Fibroblast of skin of back (primary cell): ENCODE data around the gene SFXN3.

Source experiments
- DNase-seq: peaks from one replicate; pipeline ENCODE4 v3.0.0-alpha.2; 2013

Gene SFXN3

DNA sequence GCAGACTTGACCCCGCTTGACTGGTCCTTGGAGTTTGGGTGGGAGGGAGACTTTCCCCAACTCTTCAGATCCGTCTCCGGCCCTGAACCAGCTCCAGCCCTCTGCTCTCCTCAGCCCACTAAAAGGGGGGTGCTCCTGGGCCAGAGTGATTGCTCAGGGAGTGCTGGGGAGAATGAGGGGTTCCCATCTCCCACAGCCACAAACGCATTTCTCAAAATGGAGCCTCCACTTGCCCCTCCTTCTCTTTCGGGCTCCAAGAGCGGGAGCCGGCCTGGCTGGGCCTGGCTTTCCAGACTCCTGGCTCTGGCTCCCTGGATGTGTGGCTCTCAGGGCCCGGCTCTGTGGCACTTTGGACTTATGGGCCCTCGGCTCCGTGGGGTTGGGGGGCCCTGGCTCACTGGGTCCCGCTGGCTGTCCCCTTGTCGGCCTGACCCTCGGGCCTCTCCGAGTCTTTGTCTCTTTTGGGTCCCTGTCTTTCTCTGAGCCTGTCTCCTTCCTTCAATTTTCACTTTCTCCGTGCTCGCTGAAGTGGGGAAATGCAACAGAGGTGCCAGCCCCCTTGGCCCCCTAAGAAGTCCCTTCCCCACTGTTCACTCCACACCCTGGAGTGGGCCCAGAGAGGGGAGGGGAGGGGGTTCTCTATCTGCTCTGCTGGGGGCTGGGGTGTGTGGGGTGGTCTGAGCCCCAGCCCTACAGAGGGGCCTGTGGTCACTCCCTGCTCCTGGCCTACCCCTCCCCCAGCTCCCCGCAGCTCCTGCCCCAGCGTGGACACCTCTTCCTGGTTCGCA is 30.7 kb upstream of the SFXN3 start:
- DNase-seq, result peak; percentile 29

DNA sequence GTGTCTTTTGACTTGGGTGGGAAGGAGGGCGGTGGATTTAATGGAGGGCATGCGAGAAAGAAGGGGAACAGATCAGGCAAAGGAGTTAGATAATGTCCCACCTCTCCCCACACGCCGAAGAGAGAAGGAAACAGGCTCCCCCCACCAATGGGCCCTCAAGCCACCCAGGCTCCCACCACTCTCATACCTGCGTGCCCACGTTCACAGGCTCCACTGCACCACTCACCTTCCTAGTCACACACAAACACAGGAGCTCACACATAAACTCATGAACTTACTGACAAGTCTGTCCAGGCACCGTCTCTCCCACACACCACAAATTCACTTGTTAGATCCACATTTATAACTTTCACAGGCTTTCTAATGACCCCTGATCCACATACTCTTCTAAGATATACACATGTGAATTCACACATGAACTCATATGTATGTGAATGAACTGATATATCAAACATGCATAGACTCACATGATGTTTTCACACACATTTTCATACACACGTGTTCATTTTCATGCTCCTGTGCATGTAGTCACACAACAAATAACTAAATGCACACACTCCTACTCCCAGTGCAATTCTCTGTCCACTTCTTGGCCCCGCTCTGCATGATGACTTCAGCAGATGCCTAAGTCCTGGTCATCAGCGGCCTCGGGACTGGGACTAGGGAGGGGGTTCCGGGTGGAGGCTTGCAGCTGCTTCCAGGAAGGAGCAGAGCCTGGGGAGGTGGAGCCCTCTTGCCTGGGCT is 29.9 kb upstream of the SFXN3 start:
- peak; percentile 88 for DNase-seq

DNA sequence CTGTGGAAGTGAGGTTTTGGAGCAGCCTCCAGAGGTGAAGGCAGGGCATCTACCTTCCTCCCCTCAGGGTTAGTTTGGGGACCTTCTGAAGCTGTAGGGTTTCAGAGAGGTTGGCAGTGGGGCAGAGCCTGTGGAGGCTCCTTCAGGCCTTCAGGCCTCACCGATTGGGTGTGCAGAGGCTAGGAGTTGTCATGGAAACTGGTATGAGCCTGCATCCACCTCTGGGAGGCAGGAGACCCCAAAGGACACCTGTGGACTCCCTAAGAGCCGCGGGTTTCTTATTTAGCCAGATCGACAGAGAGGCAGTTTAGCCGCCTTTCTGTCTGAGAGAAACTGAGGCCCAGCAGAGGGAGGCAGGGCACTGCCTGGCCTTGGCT is 29.4 kb upstream of the SFXN3 start:
- DNase-seq, result no peak

DNA sequence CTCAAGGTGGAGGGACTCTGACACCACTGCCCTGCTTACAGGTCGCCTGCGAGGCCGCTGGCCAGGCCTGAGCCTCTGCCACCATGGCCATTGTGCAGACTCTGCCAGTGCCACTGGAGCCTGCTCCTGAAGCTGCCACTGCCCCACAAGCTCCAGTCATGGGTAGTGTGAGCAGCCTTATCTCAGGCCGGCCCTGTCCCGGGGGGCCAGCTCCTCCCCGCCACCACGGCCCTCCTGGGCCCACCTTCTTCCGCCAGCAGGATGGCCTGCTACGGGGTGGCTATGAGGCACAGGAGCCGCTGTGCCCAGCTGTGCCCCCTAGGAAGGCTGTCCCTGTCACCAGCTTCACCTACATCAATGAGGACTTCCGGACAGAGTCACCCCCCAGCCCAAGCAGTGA is 28.6 kb upstream of the SFXN3 start:
- DNase-seq, result no peak

DNA sequence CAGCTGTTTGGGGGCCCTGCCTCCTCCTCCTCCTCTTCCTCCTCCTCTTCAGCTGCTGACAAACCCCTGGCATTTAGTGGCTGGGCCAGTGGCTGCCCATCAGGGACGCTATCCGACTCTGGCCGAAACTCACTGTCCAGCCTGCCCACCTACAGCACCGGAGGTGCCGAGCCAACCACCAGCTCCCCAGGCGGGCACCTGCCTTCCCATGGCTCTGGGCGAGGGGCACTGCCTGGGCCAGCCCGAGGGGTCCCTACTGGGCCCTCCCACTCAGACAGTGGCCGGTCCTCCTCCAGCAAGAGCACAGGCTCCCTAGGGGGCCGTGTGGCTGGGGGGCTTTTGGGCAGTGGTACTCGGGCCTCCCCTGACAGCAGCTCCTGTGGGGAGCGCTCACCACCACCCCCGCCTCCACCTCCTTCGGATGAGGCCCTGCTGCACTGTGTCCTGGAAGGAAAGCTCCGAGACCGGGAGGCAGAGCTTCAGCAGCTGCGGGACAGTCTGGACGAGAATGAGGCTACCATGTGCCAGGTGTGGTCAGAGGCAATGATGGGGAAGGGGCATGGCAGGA is 27.3 kb upstream of the SFXN3 start:
- no peak for DNase-seq

DNA sequence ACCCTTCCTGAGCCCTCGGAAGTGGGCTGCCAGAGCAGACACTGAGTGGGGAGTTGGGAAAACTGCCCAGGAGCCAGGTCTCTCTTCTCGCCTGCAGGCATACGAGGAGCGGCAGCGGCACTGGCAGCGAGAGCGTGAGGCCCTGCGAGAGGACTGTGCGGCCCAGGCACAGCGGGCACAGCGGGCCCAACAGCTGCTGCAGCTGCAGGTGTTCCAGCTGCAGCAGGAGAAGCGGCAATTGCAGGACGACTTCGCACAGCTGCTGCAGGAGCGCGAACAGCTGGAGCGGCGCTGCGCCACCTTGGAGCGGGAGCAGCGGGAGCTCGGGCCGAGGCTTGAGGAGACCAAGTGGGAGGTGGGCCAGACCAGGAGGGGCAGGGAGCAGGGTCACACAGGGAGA is 25.7 kb upstream of the SFXN3 start:
- no peak for DNase-seq

DNA sequence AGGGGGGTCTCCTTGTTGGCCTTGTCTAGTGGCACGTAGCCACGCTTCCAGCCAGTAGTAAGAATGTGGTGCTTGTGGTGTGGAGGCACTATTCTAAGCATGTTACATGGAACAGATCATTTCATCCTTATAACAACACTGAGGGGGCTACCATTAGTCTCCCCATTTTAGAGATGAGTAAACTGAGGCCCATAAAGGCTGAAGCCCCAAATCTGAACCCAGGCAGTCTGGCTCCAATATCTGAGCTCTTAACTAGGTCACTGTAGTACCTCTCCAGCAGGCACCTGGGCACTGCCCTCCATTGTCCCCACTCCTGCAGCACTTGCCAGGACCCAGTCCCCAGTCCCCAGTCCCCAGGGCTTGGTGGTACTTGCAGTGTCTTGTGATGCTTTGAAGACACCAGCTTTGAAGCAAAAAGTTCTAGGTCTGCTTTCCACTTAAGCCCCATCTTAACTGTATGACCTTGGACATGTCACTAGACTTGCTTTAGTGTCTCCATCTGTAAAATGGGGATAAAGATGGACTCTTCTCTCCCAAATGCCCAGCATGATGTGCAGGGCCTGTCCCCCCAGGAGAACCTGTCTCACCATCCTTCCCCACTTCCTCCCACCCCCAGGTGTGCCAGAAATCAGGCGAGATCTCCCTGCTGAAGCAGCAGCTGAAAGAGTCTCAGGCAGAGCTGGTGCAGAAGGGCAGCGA is 25.0 kb upstream of the SFXN3 start:
- DNase-seq, result no peak

DNA sequence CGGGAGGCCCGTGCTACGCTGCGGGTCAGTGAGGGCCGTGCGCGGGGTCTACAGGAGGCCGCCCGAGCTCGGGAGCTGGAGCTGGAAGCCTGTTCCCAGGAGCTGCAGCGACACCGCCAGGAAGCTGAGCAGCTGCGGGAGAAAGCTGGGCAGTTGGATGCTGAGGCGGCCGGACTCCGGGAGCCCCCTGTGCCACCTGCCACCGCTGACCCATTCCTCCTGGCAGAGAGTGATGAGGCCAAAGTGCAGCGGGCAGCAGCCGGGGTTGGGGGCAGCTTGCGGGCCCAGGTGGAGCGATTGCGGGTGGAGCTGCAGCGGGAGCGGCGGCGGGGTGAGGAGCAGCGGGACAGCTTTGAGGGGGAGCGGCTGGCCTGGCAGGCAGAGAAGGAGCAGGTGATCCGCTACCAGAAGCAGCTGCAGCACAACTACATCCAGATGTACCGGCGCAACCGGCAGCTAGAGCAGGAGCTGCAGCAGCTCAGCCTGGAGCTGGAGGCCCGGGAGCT is 24.4 kb upstream of the SFXN3 start:
- DNase-seq, result no peak

DNA sequence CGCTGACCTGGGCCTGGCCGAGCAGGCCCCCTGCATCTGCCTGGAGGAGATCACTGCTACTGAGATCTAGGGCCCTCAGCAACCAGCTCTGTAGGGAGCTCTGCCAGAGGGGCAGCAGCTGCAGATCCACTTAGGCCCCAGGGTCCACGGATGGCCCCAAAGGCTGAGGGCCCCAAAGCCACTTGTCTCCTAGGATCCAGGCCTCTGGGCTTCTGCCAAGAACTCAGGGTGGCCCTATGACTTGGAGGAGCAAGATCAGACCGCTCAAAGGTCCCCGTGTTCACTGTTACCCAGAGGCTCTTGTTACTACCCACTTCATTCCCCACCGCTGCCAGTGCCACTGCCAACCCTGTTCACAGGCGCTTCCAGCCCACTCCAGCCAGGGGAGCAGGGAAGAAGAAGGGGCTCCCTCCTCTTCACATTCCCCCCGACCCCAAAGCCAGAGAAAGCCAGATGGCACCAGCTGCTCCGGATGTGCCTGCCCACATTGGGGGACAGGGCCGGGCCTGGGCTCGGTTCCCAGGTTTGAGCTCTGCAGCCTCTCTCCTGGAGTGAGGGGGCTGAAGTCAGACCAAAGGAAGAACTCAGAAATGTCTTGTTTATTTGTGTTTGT is 23.8 kb upstream of the SFXN3 start:
- DNase-seq, result no peak

DNA sequence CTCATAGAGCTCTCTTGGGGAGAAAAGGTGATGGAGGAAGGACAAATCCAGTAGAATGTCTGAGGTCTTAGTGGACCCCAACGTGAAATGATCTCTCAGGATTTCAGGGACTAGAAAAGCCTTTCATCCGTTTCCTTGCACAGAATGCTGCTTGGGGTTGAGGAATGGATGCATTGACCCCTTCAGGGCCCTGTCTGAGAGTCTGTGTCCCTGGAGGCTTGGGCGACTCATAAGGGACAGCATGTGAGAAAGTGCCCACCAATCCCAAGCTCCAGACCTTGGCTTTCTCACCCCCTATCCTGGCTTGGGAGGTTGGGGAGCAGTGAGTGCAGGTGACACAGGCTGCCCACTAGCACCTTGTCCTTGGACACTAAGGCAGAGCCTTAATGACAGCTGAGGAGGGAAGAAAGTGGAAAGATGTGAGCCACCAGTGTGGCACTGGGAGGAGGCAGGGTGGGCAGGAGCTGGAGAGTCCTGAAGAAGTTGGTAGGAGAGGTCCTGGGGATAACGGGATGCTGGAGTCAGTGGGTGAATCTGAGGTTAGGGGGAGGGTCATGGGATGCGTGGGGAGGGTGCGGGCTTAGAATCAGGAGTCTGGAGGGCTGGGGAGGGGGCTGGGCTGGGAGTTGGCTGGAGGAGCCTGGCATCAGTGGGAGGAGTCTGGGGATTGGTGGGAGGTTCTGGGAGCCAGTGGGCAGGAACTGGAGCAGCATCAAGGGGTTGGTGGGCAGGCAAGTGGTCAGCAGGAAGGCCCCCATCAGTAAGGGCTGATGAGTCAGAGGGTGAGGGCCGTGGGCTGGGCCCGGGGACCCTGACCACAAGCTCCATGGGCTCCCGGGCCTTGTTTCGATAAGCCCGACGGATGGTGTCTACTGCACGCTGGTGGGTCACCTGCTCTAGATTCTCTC is 22.9 kb upstream of the SFXN3 start:
- peak; percentile 60 for DNase-seq

DNA sequence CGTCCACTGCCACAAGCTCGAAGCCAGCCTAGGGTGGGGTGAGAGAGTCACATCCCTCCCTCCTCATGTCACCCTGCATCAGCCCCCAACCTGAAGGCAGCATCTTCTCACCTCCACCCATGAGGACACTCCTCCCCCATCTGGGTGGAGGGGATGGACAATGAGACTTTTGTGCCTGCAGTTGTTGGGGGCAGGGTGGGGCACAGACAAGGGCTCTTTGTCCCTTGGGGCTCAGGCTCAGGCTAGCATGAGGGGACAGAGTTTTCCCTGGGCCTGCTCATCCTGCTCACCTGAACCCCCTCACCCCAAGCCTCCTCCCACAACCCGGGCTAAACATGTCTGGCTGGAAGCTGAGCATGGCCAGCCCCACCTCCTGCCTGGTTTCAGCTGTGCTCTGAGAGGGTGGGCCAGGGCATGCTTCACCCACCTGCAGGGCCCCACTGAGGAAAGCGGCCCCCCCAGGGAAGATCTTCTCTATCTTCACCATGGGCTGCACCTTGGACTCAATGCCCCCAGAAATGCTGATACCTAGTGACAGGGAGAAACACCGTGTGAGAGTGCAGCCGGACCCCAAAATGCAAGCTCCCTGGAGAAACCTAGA is 22.1 kb upstream of the SFXN3 start:
- DNase-seq, result no peak

DNA sequence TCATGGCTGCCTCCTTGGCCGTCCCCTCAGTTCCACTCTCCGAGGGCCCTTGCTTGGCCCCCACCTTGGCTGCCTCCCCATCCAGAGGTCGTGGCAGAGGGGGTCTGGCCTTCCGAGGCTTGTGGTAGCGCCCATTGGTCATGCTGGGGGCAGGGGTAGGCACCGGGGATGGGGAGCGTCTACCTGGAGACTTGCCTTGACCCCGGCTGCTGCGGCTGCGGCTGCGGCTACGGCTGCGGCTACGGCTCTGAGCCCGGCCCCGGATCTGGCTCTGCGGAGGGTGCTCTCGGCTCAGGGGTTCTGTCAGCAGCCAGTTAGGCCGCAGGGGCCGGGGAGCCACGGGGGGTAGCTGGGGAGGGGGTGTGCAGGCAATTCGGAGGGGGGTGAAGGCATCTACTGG is 20.7 kb upstream of the SFXN3 start:
- no peak for DNase-seq

DNA sequence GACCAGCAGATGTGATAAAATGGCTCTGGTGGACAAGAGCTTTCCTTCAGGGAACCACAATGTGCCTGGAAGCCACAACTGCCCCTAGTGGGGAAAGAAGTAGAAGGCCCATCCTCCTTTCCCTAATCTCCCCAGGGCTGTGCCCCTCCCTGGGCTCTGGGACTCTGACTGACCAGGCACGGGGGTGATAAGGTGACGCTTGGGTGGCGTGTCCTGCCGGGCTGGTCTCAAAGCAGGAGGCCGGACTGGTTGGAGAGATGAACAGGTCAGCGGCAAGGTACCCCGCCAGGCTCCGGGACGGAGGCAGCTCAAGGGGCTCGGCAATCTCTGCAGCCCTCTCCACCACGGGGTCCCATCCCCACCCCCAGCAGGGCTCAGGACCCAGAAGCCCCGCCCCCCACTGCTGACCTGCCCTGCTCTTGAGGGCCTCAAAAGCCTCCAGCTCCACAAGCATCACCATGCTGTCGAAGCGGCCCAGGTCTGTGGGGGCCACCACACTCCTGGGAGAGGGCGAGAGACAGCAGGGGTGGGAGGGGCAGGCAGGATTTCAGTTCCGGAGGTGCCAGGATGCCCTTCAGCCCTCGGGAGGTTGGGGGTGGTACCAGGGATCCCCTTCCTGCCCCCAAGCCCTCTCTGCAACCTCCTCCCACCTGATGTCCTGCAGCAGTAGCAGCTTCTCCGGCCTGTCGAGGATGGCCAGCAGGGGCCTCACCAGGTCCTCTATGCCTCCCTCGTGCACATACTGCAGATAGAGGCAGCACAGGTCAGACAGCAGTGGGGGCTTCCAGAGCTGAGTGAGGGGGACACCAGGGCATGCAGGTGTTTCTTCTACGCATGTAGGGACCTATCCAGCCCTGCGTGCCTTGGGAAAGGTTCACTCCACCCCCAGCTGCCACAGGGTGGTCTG is 19.3 kb upstream of the SFXN3 start:
- DNase-seq, result peak; percentile 38

DNA sequence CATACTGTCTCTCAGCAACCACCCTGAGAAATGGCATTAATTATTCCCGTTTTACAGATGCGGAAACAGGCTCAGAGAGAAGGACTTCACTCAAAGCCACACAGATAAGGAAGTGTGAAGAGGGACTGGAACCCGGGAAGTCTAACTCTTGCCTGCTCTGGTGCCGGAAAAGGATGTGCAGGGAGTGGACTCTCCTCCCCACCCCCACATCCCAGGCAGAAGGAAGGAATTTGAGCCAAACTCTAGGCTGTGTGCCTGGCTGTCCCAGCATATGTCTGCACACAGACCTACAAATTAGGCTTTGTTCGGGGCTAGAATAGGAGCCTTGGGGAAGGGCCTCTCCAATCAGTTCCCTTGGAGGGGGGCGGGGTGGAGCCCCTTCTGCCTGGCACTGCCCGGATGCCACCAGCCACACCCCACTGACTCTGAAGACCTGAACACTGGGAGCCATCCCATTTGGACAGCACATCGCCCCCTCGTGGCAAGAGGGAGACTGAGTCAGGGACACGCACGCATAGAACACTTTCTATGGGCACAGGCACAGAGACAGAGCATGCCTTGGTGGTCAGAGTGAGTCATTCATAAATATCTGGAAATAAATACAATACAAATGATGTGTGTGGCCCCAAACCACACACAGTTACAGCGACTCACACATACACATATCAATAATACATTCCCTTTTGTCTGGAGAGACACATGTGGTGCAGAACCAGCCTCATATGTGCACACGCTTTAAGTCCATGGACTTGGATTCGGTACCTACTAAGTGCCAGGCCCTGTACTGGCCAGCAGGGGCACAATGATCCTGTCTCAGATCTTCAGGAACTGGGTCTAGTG is 18.3 kb upstream of the SFXN3 start:
- peak; percentile 96 for DNase-seq

DNA sequence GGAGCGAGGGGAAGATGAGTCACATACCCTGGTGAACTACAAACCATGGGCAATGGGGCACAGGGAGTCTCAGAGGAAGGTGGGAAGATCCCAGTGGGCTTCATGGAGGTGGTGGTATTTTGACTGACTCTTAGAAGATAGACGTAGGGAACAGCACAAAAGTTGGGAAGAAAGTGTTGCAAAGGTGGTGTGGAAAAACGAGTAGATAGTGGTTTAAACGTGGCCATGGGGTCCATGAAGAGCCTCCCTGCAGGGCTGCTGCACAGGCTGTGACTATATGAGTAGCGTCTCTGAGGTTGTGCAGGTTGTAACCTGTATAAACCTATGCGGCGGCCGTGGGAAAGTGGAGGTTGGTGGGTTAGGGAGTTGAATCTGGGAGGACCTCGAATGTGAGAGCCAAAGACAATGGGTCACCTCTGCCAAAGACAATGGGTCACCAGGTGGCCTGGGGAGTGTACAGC is 17.6 kb upstream of the SFXN3 start:
- DNase-seq, result no peak

DNA sequence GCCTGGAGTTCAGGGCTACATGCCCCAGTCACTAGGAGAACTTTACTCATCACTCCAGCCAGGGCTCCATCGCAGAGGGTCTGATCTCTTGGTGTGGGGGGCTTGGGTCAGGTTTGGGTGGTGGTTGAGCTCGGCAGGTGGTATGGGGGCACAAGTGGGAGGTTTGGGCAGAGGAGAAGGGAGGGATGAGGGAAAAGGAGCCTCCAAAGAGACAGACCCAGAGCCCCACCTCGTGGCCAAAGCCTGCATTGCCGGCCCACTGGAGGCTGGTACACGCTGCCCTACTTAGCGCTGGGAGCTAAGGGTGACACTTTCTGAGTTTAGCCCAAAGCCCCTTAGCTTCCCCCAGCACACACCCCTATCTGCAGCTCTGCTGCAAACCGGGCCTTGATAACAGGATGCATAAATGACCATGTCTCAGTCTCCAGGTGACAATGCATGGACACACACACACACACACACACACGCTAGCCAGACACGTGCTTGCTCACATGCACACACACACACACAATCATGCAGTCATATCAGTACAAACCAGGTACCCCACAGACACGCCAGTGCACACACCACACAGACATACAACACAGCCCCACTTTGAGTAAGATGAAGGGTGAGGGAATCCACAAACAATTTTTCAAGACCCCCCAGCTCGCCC is 16.7 kb upstream of the SFXN3 start:
- peak; percentile 60 for DNase-seq

DNA sequence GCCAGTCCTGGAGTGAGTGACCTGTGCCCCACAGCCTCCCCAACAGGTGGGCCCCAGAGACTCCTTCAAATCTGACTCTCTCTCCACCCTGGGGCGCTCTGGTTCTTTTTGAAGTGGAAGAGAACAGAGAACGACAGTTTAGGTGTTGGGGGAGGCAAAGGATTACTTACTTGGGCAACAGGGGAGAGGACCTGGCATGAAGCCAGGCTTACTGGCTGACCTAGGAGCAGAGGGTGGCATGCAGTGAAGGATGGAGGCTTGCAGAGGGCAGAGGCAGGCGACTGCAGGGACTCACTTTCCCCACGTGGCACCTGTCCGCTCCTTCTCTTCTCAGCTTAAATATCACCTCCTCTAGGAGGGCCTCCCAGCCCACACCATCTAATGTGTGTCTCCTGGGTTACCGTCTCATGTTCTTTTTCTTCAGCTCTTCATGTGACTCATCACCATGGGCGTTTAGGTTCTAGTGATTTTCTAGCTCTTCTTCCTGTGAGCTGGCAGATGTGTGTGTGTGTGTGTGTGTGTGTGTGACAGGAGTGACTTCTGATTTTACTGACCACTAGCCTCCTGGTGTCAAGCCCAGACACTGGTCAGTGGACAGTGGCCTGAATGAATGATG is 16.0 kb upstream of the SFXN3 start:
- DNase-seq, result peak; percentile 94

DNA sequence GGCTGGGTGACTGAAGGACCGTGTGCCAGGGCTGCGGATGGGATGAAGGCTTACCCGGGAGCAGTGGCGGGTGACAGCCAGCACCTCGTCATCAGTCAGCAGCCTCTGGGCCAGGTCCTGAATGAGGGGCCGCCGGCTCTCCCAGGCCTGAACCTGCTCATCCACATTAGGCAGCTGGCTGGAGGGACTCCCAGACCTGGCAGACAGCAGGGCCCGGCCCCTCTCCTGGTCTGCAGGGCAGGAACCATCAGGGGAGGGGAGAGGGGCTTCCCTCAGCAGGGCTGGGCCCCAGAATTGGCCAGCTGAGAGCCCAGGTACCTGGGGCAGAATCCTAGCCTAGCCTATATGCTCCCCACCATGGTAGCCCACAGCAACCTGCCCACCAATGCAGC is 15.5 kb upstream of the SFXN3 start:
- no peak for DNase-seq
